ENCODE measurements around the gene PASK.

The PASK gene

GRCh38 chr2:241142063-241142462 lies 7.2 kb downstream of the PASK start:
- Histone ChIP-seq H3K9me3 (ENCODE audit: insufficient read depth, low read depth, low read length) (no peaks in the 10 kb centered on the region), H3K36me3 (ENCODE audit: insufficient read depth, low read depth, low read length) (peaks cover 45% of the 10 kb centered on the region), H3K27ac (ENCODE audit: low read length) (no peak overlapping the region), H3K4me1 (ENCODE audit: insufficient read depth, low read length) (no peaks in the 10 kb centered on the region), H3K9ac (ENCODE audit: low read depth, low read length) (no peak overlapping the region), H3K4me3 (ENCODE audit: low read length) (no peak overlapping the region), H3K27me3 (ENCODE audit: insufficient read depth, low read length) (no peaks in the 10 kb centered on the region)

DNA sequence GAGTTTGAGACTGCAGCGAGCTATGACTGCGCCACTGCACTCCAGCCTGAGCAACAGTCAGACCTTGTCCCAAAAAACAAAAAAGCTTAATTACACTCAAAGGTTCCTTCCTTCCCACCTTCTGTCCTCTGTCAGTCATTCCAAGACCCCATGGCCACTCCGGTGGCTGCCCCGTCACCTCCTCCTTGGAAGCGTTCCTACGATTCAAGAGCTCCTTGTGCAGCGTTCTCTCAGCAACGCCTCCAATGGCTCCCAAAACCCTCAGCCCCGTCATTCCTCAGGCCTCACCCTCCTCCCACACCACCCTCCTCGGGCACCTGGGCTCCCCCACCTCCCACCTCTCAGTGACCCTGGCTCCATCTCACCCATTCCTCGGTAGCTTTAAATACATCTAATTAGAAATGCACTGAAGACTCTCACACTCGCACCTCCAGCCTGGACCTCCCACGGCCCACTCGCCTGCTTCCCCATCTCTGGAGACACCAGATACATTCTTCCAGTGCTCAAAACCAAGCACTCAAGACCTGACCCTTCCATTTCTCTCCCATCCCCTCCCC lies 8.0 kb downstream of the PASK start:
- Histone ChIP-seq H3K4me3 (ENCODE audit: low read length) (no peak overlapping the region), H3K9ac (ENCODE audit: low read depth, low read length) (no peak overlapping the region), H3K36me3 (ENCODE audit: insufficient read depth, low read depth, low read length) (peaks cover 52% of the 10 kb centered on the region), H3K4me1 (ENCODE audit: insufficient read depth, low read length) (no peaks in the 10 kb centered on the region), H3K9me3 (ENCODE audit: insufficient read depth, low read depth, low read length) (no peaks in the 10 kb centered on the region), H3K27ac (ENCODE audit: low read length) (no peak overlapping the region), H3K27me3 (ENCODE audit: insufficient read depth, low read length) (no peaks in the 10 kb centered on the region)

DNA sequence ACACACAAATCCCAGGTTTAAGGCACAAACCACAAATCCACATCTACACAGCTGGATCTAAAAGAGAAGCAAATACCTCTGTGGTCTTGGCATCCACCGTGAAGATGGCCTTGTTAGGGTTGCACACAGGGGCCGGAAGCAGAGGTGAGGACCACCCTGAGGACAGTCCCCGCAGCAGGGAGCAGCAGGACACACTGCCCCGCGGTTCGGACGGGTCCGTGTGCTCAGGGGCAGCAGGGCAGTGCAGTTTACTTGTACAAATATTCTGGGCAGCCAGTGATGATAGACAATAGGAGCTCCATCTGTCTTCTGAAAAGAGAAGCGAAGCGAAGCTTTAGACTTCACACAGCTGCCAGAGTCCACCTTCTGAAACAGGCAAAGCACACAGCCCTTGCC lies 8.8 kb downstream of the PASK start:
- H3K4me3 ChIP-seq (ENCODE audit: low read length), result no peak overlapping the region
- H3K4me1 ChIP-seq (ENCODE audit: insufficient read depth, low read length), result no peaks in the 10 kb centered on the region
- H3K9ac ChIP-seq (ENCODE audit: low read depth, low read length), result no peak overlapping the region
- H3K9me3 ChIP-seq (ENCODE audit: insufficient read depth, low read depth, low read length), result no peaks in the 10 kb centered on the region
- no peak overlapping the region for H3K27ac ChIP-seq (ENCODE audit: low read length)
- H3K36me3 ChIP-seq (ENCODE audit: insufficient read depth, low read depth, low read length), result peaks cover 61% of the 10 kb centered on the region
- no peaks in the 10 kb centered on the region for H3K27me3 ChIP-seq (ENCODE audit: insufficient read depth, low read length)

- H3K36me3 ChIP-seq (ENCODE audit: insufficient read depth, low read depth, low read length), result peaks cover 67% of the 10 kb centered on the region
- no peak overlapping the region for H3K4me3 ChIP-seq (ENCODE audit: low read length)
- H3K27me3 ChIP-seq (ENCODE audit: insufficient read depth, low read length), result no peaks in the 10 kb centered on the region
- H3K27ac ChIP-seq (ENCODE audit: low read length), result no peak overlapping the region
- H3K4me1 ChIP-seq (ENCODE audit: insufficient read depth, low read length), result no peaks in the 10 kb centered on the region
- H3K9me3 ChIP-seq (ENCODE audit: insufficient read depth, low read depth, low read length), result no peaks in the 10 kb centered on the region
- H3K9ac ChIP-seq (ENCODE audit: low read depth, low read length), result no peak overlapping the region
These were observed 9.5 kb downstream of the PASK start for GRCh38 chr2:241139531-241140444.

GRCh38 chr2:241138471-241138870 lies 10.8 kb downstream of the PASK start:
- Histone ChIP-seq H3K36me3 (ENCODE audit: insufficient read depth, low read depth, low read length) (peaks cover 76% of the 10 kb centered on the region), H3K9me3 (ENCODE audit: insufficient read depth, low read depth, low read length) (no peaks in the 10 kb centered on the region), H3K27ac (ENCODE audit: low read length) (no peak overlapping the region), H3K4me3 (ENCODE audit: low read length) (no peak overlapping the region), H3K27me3 (ENCODE audit: insufficient read depth, low read length) (no peaks in the 10 kb centered on the region), H3K9ac (ENCODE audit: low read depth, low read length) (no peak overlapping the region), H3K4me1 (ENCODE audit: insufficient read depth, low read length) (no peaks in the 10 kb centered on the region)

GRCh38 chr2:241137276-241138190 lies 11.7 kb downstream of the PASK start:
- peaks cover 79% of the 10 kb centered on the region for H3K36me3 ChIP-seq (ENCODE audit: insufficient read depth, low read depth, low read length)
- H3K9ac ChIP-seq (ENCODE audit: low read depth, low read length), result no peak overlapping the region
- H3K27ac ChIP-seq (ENCODE audit: low read length), result no peak overlapping the region
- H3K9me3 ChIP-seq (ENCODE audit: insufficient read depth, low read depth, low read length), result no peaks in the 10 kb centered on the region
- no peak overlapping the region for H3K4me3 ChIP-seq (ENCODE audit: low read length)
- no peaks in the 10 kb centered on the region for H3K27me3 ChIP-seq (ENCODE audit: insufficient read depth, low read length)
- H3K4me1 ChIP-seq (ENCODE audit: insufficient read depth, low read length), result no peaks in the 10 kb centered on the region

DNA sequence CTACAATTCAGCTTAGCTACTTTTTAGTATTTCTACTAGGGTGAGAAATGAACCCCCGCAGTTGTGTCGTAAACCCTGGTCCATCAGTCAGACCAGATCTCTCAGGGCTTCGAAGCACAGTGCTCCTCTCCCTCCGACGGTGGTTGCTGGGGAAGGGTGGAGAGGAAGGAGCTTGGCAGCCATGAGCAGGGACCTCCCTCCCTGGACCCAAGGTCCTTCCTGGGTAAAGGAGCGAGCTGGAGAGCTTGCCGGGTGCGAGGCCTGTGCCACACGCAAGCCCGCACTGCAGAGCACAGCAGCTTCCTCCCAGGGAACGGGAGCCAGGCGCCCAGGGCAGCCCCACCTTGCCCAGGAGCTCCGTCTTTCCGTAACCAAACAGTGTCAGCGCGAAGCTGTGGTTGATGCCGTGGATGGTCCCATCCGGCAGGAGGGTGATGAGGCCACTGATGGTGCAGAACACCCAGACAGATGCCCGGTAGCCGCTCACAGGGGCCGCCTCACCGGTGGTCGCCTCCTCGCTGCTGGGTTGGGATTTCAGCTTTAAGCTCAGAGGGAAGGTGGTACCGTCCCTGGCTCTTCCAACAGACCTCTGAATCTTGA lies 12.5 kb downstream of the PASK start:
- peaks cover 73% of the 10 kb centered on the region for H3K36me3 ChIP-seq (ENCODE audit: insufficient read depth, low read depth, low read length)
- H3K4me1 ChIP-seq (ENCODE audit: insufficient read depth, low read length), result no peaks in the 10 kb centered on the region

DNA sequence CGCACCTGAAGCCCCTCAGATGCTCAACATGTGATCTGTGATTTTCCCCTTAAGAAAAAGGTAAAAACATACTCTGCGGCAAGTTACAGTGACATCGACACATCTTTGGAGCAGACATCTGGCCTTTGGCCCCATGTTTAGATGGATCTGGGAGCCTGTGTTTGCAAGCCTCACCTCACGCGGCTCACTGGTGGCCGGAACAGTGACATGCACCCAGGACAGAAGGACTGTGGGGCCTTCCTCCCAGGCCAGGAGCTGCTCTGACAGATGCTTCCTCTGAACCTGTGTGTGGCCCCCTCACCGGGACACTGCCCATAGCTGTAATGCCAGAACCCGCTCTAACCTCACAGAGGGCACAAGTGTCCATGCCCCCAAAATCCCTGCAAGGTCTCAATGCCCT lies 13.1 kb downstream of the PASK start:
- H3K27me3 ChIP-seq (ENCODE audit: insufficient read depth, low read length), result no peaks in the 10 kb centered on the region
- H3K27ac ChIP-seq (ENCODE audit: low read length), result no peak overlapping the region
- H3K9ac ChIP-seq (ENCODE audit: low read depth, low read length), result no peak overlapping the region
- H3K4me1 ChIP-seq (ENCODE audit: insufficient read depth, low read length), result no peaks in the 10 kb centered on the region
- no peaks in the 10 kb centered on the region for H3K9me3 ChIP-seq (ENCODE audit: insufficient read depth, low read depth, low read length)
- no peak overlapping the region for H3K4me3 ChIP-seq (ENCODE audit: low read length)
- peaks cover 73% of the 10 kb centered on the region for H3K36me3 ChIP-seq (ENCODE audit: insufficient read depth, low read depth, low read length)

More for the DNA sequence above, 12.5 kb downstream of the PASK start:
- no peak overlapping the region for H3K27ac ChIP-seq (ENCODE audit: low read length)
- H3K4me3 ChIP-seq (ENCODE audit: low read length), result no peak overlapping the region
- no peak overlapping the region for H3K9ac ChIP-seq (ENCODE audit: low read depth, low read length)
- no peaks in the 10 kb centered on the region for H3K27me3 ChIP-seq (ENCODE audit: insufficient read depth, low read length)
- H3K9me3 ChIP-seq (ENCODE audit: insufficient read depth, low read depth, low read length), result no peaks in the 10 kb centered on the region

DNA sequence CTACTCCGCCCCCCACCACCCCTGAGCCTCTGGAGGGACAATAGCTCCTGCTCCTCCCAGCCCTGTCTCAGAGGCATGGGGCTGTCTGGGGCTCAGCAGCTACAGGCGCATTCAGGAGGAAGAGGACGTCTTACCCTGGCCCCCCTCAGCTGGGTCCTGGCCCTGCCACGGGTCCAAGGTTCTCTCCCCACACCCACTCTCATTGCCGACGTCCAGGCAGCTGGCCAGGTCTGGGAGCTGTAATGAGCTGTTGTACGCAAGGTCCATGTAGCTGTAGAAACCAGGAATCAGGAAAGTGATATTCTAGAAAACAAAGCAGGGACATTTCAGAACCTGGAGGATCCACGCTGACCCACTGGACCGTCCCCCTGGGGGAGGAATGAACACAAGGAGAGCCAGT lies 13.5 kb downstream of the PASK start:
- Histone ChIP-seq H3K4me1 (ENCODE audit: insufficient read depth, low read length) (no peaks in the 10 kb centered on the region), H3K36me3 (ENCODE audit: insufficient read depth, low read depth, low read length) (peaks cover 72% of the 10 kb centered on the region), H3K9ac (ENCODE audit: low read depth, low read length) (no peak overlapping the region), H3K27ac (ENCODE audit: low read length) (no peak overlapping the region), H3K4me3 (ENCODE audit: low read length) (no peak overlapping the region), H3K9me3 (ENCODE audit: insufficient read depth, low read depth, low read length) (no peaks in the 10 kb centered on the region), H3K27me3 (ENCODE audit: insufficient read depth, low read length) (no peaks in the 10 kb centered on the region)

- Histone ChIP-seq H3K27ac (ENCODE audit: low read length) (no peak overlapping the region), H3K4me3 (ENCODE audit: low read length) (no peak overlapping the region), H3K4me1 (ENCODE audit: insufficient read depth, low read length) (no peaks in the 10 kb centered on the region), H3K27me3 (ENCODE audit: insufficient read depth, low read length) (no peaks in the 10 kb centered on the region), H3K36me3 (ENCODE audit: insufficient read depth, low read depth, low read length) (peaks cover 70% of the 10 kb centered on the region), H3K9me3 (ENCODE audit: insufficient read depth, low read depth, low read length) (no peaks in the 10 kb centered on the region), H3K9ac (ENCODE audit: low read depth, low read length) (no peak overlapping the region)
These were observed 14.6 kb downstream of the PASK start for GRCh38 chr2:241134711-241135110.

DNA sequence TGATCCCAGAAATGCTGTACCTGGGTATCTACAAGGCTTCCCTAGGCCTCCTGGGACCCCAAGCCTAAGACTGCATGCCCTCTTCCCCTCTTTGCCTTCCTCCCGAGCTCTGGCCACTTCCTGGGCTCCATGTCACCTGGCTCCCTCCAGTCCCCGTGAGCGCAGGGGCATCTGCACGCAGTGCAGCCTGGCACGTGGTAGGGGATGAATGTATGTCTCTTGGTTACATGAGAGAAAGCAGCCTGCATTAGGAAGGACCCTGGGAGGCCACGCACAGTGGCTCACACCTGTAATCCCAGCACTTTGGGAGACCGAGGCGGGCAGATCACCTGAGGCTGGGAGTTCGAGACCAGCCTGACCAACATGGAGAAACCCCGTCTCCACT lies 15.8 kb downstream of the PASK start:
- H3K36me3 ChIP-seq (ENCODE audit: insufficient read depth, low read depth, low read length), result peaks cover 58% of the 10 kb centered on the region
- H3K4me1 ChIP-seq (ENCODE audit: insufficient read depth, low read length), result no peaks in the 10 kb centered on the region
- no peaks in the 10 kb centered on the region for H3K9me3 ChIP-seq (ENCODE audit: insufficient read depth, low read depth, low read length)
- no peaks in the 10 kb centered on the region for H3K27me3 ChIP-seq (ENCODE audit: insufficient read depth, low read length)
- H3K4me3 ChIP-seq (ENCODE audit: low read length), result no peak overlapping the region
- H3K9ac ChIP-seq (ENCODE audit: low read depth, low read length), result no peak overlapping the region
- H3K27ac ChIP-seq (ENCODE audit: low read length), result no peak overlapping the region

All from iPS-20b (cell line).